Body of pancreas (tissue), 4 donors: ENCODE data around the gene PACS1.

Source experiments
- POLR2A ChIP-seq, 3 donors: fragments of 450-650 bp; IDR thresholded peaks; one replicate each; pipeline ENCODE4 v1.6.1; 2016; ENCODE audit warnings: antibody characterized with exemption in 3 of 3, mild to moderate bottlenecking in 2 of 3
- TF ChIP-seq, protein P1 (sequence below), 7 experiments: fragments of 450-650 bp in 4 of 7; fragments of 200-600 bp in 3 of 7; sonication (generic) in 3 of 7; IDR thresholded peaks; one replicate each; pipeline ENCODE4 v1.5.1; 2016 to 2019; ENCODE audit warnings: antibody characterized with exemption in 7 of 7

- TF ChIP-seq, protein P1, sequence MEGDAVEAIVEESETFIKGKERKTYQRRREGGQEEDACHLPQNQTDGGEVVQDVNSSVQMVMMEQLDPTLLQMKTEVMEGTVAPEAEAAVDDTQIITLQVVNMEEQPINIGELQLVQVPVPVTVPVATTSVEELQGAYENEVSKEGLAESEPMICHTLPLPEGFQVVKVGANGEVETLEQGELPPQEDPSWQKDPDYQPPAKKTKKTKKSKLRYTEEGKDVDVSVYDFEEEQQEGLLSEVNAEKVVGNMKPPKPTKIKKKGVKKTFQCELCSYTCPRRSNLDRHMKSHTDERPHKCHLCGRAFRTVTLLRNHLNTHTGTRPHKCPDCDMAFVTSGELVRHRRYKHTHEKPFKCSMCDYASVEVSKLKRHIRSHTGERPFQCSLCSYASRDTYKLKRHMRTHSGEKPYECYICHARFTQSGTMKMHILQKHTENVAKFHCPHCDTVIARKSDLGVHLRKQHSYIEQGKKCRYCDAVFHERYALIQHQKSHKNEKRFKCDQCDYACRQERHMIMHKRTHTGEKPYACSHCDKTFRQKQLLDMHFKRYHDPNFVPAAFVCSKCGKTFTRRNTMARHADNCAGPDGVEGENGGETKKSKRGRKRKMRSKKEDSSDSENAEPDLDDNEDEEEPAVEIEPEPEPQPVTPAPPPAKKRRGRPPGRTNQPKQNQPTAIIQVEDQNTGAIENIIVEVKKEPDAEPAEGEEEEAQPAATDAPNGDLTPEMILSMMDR (IDR thresholded peaks at IDR 0.05): peak in 3 of 7 experiments; percentile 5 to 22 (median 22)
- TF ChIP-seq POLR2A (IDR thresholded peaks at IDR 0.05): peak; percentile 18 to 67 (median 42)
These were observed 197.5 kb downstream of the PACS1 start for GRCh38 chr11:66267379-66268243.
